Measurements from ENCODE around the gene SRSF5.

The SRSF5 gene

GRCh38 chr14:69780092-69780491, 13.2 kb downstream of the SRSF5 start:
- peaks cover 55% of the 10 kb centered on the region for H3K36me3 Mint-ChIP-seq (ENCODE audit: low read depth)
- H3K4me1 Mint-ChIP-seq: no peaks in the 10 kb centered on the region
- H3K27me3 Mint-ChIP-seq (ENCODE audit: low read depth, poor library complexity): peaks cover 2% of the 10 kb centered on the region
- no peak for TF ChIP-seq CTCF (IDR thresholded peaks at IDR 0.05)
- DNase-seq: no peak
- H3K27ac Mint-ChIP-seq: no peak overlapping the region
- H3K9me3 Mint-ChIP-seq: no peaks in the 10 kb centered on the region
- no peak overlapping the region for H3K4me3 Mint-ChIP-seq

GRCh38 chr14:69780952-69781351, 14.0 kb downstream of the SRSF5 start:
- Mint-ChIP-seq H3K4me1 (no peaks in the 10 kb centered on the region), H3K9me3 (no peaks in the 10 kb centered on the region), H3K4me3 (no peak overlapping the region), H3K27me3 (ENCODE audit: low read depth, poor library complexity) (peaks cover 2% of the 10 kb centered on the region), H3K36me3 (ENCODE audit: low read depth) (peaks cover 48% of the 10 kb centered on the region), H3K27ac (no peak overlapping the region)
- no peak for DNase-seq
- TF ChIP-seq CTCF (IDR thresholded peaks at IDR 0.05): no peak

GRCh38 chr14:69784942-69785341, 18.0 kb downstream of the SRSF5 start:
- peaks cover 14% of the 10 kb centered on the region for H3K36me3 Mint-ChIP-seq (ENCODE audit: low read depth)

GRCh38 chr14:69786603-69787002, 19.7 kb downstream of the SRSF5 start:
- Mint-ChIP-seq H3K36me3 (ENCODE audit: low read depth) (peaks cover 4% of the 10 kb centered on the region), H3K9me3 (no peaks in the 10 kb centered on the region), H3K4me1 (no peaks in the 10 kb centered on the region), H3K27ac (no peak overlapping the region), H3K4me3 (no peak overlapping the region), H3K27me3 (ENCODE audit: low read depth, poor library complexity) (peaks cover 10% of the 10 kb centered on the region)
- no peak for TF ChIP-seq CTCF (IDR thresholded peaks at IDR 0.05)
- DNase-seq: no peak

More at GRCh38 chr14:69784942-69785341, 18.0 kb downstream of the SRSF5 start:
- Mint-ChIP-seq H3K27ac (no peak overlapping the region), H3K9me3 (no peaks in the 10 kb centered on the region), H3K4me1 (no peaks in the 10 kb centered on the region), H3K27me3 (ENCODE audit: low read depth, poor library complexity) (peaks cover 10% of the 10 kb centered on the region), H3K4me3 (no peak overlapping the region)
- no peak for TF ChIP-seq CTCF (IDR thresholded peaks at IDR 0.05)
- no peak for DNase-seq

- Mint-ChIP-seq H3K27me3 (ENCODE audit: low read depth, poor library complexity) (peaks cover 8% of the 10 kb centered on the region), H3K9me3 (no peaks in the 10 kb centered on the region), H3K27ac (no peak overlapping the region), H3K36me3 (ENCODE audit: low read depth) (no peaks in the 10 kb centered on the region), H3K4me1 (peaks cover 10% of the 10 kb centered on the region), H3K4me3 (no peak overlapping the region)
- no peak for TF ChIP-seq CTCF (IDR thresholded peaks at IDR 0.05)
- DNase-seq: no peak
Measured at GRCh38 chr14:69789118-69789640, 22.2 kb downstream of the SRSF5 start.

GRCh38 chr14:69792887-69793421, 26.0 kb downstream of the SRSF5 start:
- no peaks in the 10 kb centered on the region for H3K36me3 Mint-ChIP-seq (ENCODE audit: low read depth)
- H3K27me3 Mint-ChIP-seq (ENCODE audit: low read depth, poor library complexity): peaks cover 16% of the 10 kb centered on the region
- no peak overlapping the region for H3K27ac Mint-ChIP-seq
- H3K9me3 Mint-ChIP-seq: peaks cover 4% of the 10 kb centered on the region
- DNase-seq: no peak
- TF ChIP-seq CTCF (IDR thresholded peaks at IDR 0.05): no peak
- no peak overlapping the region for H3K4me3 Mint-ChIP-seq
- H3K4me1 Mint-ChIP-seq: peaks cover 10% of the 10 kb centered on the region
